Activated naive CD8-positive, alpha-beta T cell treated with anti-CD3 and anti-CD28 coated beads, Interleukin-2, amount 50 U/mL, for 24 hours (primary cell): Measurements from ENCODE around the gene SHOX.
"Not testable (repeated sequence)": the region's sequence is repeated elsewhere in the genome, so short reads cannot be mapped to it uniquely, and the experiment has no call there.

Experiments used
- ATAC-seq: fragments of 150-1000 bp; cut with Tn5 transposase; one replicate; pipeline ENCODE4 v1.10.0; 2021
- DNase-seq: peaks from one replicate; pipeline ENCODE4 v3.0.0; 2021
- H3K27ac Mint-ChIP-seq: one replicate; pipeline ENCODE4 v1.8.0; 2021; ENCODE audit warnings: mild to moderate bottlenecking, mixed read lengths
- H3K27me3 Mint-ChIP-seq: one replicate; pipeline ENCODE4 v1.8.0; 2021; ENCODE audit warnings: mixed read lengths
- H3K36me3 Mint-ChIP-seq: one replicate; pipeline ENCODE4 v1.8.0; 2021; ENCODE audit warnings: low read depth, mixed read lengths
- H3K4me1 Mint-ChIP-seq: one replicate; pipeline ENCODE4 v1.8.0; 2021; ENCODE audit warnings: mixed read lengths
- H3K4me3 Mint-ChIP-seq: one replicate; pipeline ENCODE4 v1.8.0; 2021; ENCODE audit warnings: mild to moderate bottlenecking, moderate library complexity, mixed read lengths
- H3K9me3 Mint-ChIP-seq: one replicate; pipeline ENCODE4 v1.8.0; 2021; ENCODE audit warnings: mixed read lengths

The SHOX gene

GRCh38 chrX:640641-641040 lies 10.1 kb downstream of the SHOX start:
- Mint-ChIP-seq H3K27me3 (peaks cover 54% of the 10 kb centered on the region), H3K4me1 (peaks cover 9% of the 10 kb centered on the region)

DNA sequence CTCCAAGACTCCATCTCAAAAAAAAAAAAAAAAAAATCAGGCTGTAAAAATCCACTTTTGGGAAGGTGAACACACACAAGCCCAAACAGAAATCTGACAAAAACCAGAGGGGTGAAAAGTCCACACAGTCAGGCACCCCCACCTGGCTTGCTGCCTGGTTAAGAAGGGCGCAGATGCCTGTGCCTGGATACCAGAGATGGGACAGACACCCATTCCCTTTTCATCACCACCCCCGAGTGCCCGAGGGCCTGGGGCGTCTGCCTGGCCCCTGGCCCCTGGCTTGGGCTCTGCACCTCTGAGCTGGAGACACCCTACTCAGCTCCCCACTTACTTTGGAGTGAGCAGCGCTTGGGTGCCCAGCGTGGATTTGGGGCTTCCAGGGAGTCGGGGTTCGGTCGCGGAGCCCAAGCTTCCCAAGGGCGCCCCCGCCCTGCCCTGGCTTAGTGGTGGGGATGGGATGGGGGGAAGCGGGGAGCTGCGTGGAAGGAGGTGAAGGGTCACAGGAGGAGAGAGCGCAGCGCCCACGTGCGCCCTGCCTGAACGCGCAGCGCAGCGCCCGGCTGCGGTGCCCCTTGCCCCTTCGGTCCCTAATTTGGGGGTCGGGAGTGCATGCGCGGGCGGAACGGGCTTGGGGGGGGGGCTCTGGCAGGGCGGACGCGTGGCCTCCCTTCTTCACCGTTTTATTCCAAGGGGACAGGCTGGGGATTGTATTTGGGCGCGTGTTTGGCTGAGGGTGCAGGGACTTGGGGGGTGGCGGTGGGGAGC lies 11.3 kb downstream of the SHOX start:
- Mint-ChIP-seq H3K9me3 (no peaks in the 10 kb centered on the region), H3K4me1 (peaks cover 9% of the 10 kb centered on the region), H3K27ac (no peak overlapping the region), H3K4me3 (no peak overlapping the region), H3K36me3 (no peaks in the 10 kb centered on the region), H3K27me3 (peaks cover 57% of the 10 kb centered on the region)
- ATAC-seq (no peak), DNase-seq (no peak)

More at GRCh38 chrX:640641-641040, 10.1 kb downstream of the SHOX start:
- DNase-seq, result no peak
- H3K27ac Mint-ChIP-seq, result no peak overlapping the region
- no peaks in the 10 kb centered on the region for H3K9me3 Mint-ChIP-seq
- no peak overlapping the region for H3K4me3 Mint-ChIP-seq
- H3K36me3 Mint-ChIP-seq, result no peaks in the 10 kb centered on the region
- no peak for ATAC-seq

DNA sequence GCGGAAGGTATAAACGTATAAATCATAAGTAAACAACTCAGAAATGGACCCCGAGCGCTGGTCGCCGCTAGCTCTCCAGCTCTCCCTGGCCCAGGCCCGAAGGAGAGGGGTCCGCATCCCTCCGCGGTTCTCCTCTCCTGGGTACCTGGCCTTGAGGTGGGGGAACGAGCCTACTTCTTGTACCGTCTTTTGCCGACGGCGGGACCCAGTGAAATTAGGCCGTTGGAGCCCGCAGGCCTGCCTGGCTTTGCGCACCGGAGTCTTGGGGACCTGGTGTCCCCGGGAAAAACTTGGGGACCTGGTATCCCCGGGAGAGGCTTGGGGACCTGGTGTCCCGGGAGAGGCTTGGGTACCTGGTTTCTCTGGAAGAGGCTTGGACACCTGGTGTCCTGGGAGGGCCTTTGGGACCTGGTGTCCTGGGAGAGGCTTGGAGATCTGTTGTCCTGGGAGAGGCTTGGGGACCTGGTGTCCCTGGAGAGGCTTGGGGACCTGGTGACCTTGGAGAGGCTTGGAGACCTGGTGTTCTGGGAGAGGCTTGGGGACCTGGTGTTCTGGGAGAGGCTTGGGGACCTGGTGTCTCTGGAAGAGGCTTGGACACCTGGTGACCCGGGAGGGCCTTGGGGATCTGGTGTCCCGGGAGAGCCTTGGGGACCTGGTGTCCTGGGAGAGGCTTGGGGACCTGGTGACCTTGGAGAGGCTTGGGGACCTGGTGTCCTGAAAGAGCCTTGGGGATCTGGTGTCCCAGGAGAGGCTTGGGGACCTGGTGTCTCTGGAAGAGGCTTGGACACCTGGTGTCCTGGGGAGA lies 12.0 kb downstream of the SHOX start:
- H3K27ac Mint-ChIP-seq, result no peak overlapping the region
- H3K9me3 Mint-ChIP-seq, result no peaks in the 10 kb centered on the region
- H3K27me3 Mint-ChIP-seq, result peaks cover 49% of the 10 kb centered on the region
- H3K36me3 Mint-ChIP-seq, result no peaks in the 10 kb centered on the region
- no peak for DNase-seq
- H3K4me3 Mint-ChIP-seq, result no peak overlapping the region
- ATAC-seq, result no peak
- H3K4me1 Mint-ChIP-seq, result peaks cover 5% of the 10 kb centered on the region

- Mint-ChIP-seq H3K4me1 (no peaks in the 10 kb centered on the region), H3K36me3 (no peaks in the 10 kb centered on the region), H3K9me3 (no peaks in the 10 kb centered on the region), H3K4me3 (no peak overlapping the region), H3K27me3 (peaks cover 43% of the 10 kb centered on the region), H3K27ac (no peak overlapping the region)
- ATAC-seq (no peak), DNase-seq (no peak)
Measured at GRCh38 chrX:643241-643595, 12.6 kb downstream of the SHOX start.

GRCh38 chrX:643911-644303 lies 13.3 kb downstream of the SHOX start:
- H3K4me1 Mint-ChIP-seq, result no peaks in the 10 kb centered on the region
- no peak overlapping the region for H3K4me3 Mint-ChIP-seq
- ATAC-seq (no peak), DNase-seq (no peak)
- peaks cover 36% of the 10 kb centered on the region for H3K27me3 Mint-ChIP-seq
- H3K9me3 Mint-ChIP-seq, result no peaks in the 10 kb centered on the region
- H3K36me3 Mint-ChIP-seq, result no peaks in the 10 kb centered on the region
- no peak overlapping the region for H3K27ac Mint-ChIP-seq

DNA sequence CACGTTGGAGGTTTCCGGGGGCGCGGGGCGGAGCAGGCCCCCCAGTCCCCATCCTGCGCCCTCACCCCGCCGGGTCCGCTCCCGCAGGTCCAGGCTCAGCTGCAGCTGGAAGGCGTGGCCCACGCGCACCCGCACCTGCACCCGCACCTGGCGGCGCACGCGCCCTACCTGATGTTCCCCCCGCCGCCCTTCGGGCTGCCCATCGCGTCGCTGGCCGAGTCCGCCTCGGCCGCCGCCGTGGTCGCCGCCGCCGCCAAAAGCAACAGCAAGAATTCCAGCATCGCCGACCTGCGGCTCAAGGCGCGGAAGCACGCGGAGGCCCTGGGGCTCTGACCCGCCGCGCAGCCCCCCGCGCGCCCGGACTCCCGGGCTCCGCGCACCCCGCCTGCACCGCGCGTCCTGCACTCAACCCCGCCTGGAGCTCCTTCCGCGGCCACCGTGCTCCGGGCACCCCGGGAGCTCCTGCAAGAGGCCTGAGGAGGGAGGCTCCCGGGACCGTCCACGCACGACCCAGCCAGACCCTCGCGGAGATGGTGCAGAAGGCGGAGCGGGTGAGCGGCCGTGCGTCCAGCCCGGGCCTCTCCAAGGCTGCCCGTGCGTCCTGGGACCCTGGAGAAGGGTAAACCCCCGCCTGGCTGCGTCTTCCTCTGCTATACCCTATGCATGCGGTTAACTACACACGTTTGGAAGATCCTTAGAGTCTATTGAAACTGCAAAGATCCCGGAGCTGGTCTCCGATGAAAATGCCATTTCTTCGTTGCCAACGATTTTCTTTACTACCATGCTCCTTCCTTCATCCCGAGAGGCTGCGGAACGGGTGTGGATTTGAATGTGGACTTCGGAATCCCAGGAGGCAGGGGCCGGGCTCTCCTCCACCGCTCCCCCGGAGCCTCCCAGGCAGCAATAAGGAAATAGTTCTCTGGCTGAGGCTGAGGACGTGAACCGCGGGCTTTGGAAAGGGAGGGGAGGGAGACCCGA lies 14.0 kb downstream of the SHOX start:
- ATAC-seq, result no peak
- Mint-ChIP-seq H3K9me3 (no peaks in the 10 kb centered on the region), H3K4me1 (no peaks in the 10 kb centered on the region), H3K27ac (no peak overlapping the region), H3K36me3 (no peaks in the 10 kb centered on the region), H3K4me3 (no peak overlapping the region), H3K27me3 (peaks cover 29% of the 10 kb centered on the region)
- DNase-seq, result no peak

- Mint-ChIP-seq H3K27ac (no peak overlapping the region), H3K27me3 (peaks cover 17% of the 10 kb centered on the region), H3K4me1 (no peaks in the 10 kb centered on the region), H3K9me3 (no peaks in the 10 kb centered on the region), H3K4me3 (no peak overlapping the region), H3K36me3 (no peaks in the 10 kb centered on the region)
- ATAC-seq (no peak), DNase-seq (no peak)
Measured at GRCh38 chrX:646228-646495, 15.6 kb downstream of the SHOX start.

GRCh38 chrX:646796-647195 lies 16.2 kb downstream of the SHOX start:
- no peak overlapping the region for H3K4me3 Mint-ChIP-seq
- H3K9me3 Mint-ChIP-seq, result no peaks in the 10 kb centered on the region
- ATAC-seq, result no peak
- DNase-seq, result no peak
- no peaks in the 10 kb centered on the region for H3K4me1 Mint-ChIP-seq
- H3K36me3 Mint-ChIP-seq, result no peaks in the 10 kb centered on the region
- peaks cover 17% of the 10 kb centered on the region for H3K27me3 Mint-ChIP-seq
- H3K27ac Mint-ChIP-seq, result no peak overlapping the region

GRCh38 chrX:649166-649565 lies 18.6 kb downstream of the SHOX start:
- Mint-ChIP-seq H3K9me3 (no peaks in the 10 kb centered on the region), H3K27me3 (peaks cover 11% of the 10 kb centered on the region), H3K27ac (no peak overlapping the region), H3K36me3 (no peaks in the 10 kb centered on the region), H3K4me3 (no peak overlapping the region), H3K4me1 (no peaks in the 10 kb centered on the region)
- ATAC-seq (no peak), DNase-seq (no peak)

- no peak for ATAC-seq
- no peaks in the 10 kb centered on the region for H3K36me3 Mint-ChIP-seq
- H3K4me1 Mint-ChIP-seq, result no peaks in the 10 kb centered on the region
- H3K27ac Mint-ChIP-seq, result no peak overlapping the region
- peaks cover 6% of the 10 kb centered on the region for H3K27me3 Mint-ChIP-seq
- no peak for DNase-seq
- no peaks in the 10 kb centered on the region for H3K9me3 Mint-ChIP-seq
- H3K4me3 Mint-ChIP-seq, result no peak overlapping the region
Measured at GRCh38 chrX:650324-650723, 19.7 kb downstream of the SHOX start.

- Mint-ChIP-seq H3K4me1 (no peaks in the 10 kb centered on the region), H3K4me3 (no peak overlapping the region), H3K36me3 (no peaks in the 10 kb centered on the region), H3K27ac (no peak overlapping the region), H3K9me3 (no peaks in the 10 kb centered on the region), H3K27me3 (peaks cover 6% of the 10 kb centered on the region)
- DNase-seq (no peak), ATAC-seq (no peak)
Measured at GRCh38 chrX:650811-651210, 20.2 kb downstream of the SHOX start.

GRCh38 chrX:651922-652321 lies 21.3 kb downstream of the SHOX start:
- H3K9me3 Mint-ChIP-seq, H3K4me3 Mint-ChIP-seq, ATAC-seq, H3K27ac Mint-ChIP-seq, H3K4me1 Mint-ChIP-seq, DNase-seq, H3K27me3 Mint-ChIP-seq, H3K36me3 Mint-ChIP-seq: not testable (repeated sequence)

- DNase-seq (no peak), ATAC-seq (no peak)
- Mint-ChIP-seq H3K27ac (no peak overlapping the region), H3K4me3 (no peak overlapping the region), H3K9me3 (no peaks in the 10 kb centered on the region), H3K36me3 (no peaks in the 10 kb centered on the region), H3K4me1 (no peaks in the 10 kb centered on the region), H3K27me3 (no peaks in the 10 kb centered on the region)
Measured at GRCh38 chrX:652341-652741, 21.8 kb downstream of the SHOX start.

- Mint-ChIP-seq H3K36me3 (no peaks in the 10 kb centered on the region), H3K9me3 (no peaks in the 10 kb centered on the region), H3K27ac (no peak overlapping the region), H3K4me3 (no peak overlapping the region), H3K4me1 (no peaks in the 10 kb centered on the region), H3K27me3 (no peaks in the 10 kb centered on the region)
- DNase-seq (no peak), ATAC-seq (no peak)
Measured at GRCh38 chrX:653306-653705, 22.7 kb downstream of the SHOX start.

DNA sequence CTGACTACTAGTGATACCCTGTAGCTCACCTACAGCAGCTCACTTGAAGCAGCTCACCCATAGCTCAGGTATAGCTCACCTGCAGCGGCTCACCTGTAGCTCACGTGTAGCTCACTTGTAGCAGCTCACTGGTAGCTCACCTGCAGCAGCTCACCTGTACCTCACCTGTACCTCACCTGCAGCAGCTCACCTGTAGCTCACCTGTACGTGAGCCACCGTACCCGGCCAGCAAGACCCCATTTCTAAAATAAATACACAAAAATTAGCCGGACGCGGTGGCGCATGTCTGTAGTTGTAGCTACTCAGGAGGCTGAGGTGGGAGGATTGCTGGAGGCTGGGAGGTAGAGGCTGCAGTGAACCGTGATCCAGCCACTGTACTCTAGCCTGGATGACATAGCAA lies 30.6 kb downstream of the SHOX start:
- Mint-ChIP-seq H3K9me3 (no peaks in the 10 kb centered on the region), H3K27ac (no peak overlapping the region), H3K36me3 (no peaks in the 10 kb centered on the region), H3K4me3 (no peak overlapping the region), H3K27me3 (no peaks in the 10 kb centered on the region), H3K4me1 (no peaks in the 10 kb centered on the region)
- ATAC-seq, result no peak
- no peak for DNase-seq
